ENCODE data around the gene FOXD1.

DNA sequence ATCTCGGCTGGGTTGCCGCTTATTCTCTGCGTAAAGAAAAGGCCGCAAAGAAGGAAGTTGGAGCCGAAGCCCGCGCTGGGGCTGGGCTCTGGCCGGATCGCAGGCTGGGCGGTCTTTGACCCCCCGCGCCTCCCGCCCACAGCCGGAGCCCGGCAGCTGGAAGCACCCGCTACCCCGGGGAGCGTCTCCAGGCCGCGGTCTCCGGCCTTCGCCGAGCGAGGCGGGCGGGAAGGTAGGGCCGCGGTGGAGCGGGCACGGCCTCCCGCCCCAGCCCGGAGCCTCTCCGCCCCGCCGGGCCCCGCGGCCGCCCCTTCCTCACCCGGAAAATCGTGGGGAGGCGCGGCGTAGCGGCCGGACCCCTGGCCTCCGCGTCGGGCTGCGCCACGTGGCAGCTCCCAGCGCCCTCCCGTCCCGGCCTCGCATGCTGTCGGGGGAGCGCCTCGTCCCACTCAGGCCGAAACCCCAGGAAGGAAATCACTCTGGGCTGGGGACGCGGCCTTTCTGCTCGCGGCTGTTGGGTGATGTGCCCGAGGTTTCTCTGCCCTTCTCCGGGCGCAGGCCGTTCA, 12.0 kb downstream of the FOXD1 start:
- TF ChIP-seq FOXM1 (IDR thresholded peaks at IDR 0.05; ENCODE audit: borderline replicate concordance) (0 out of 2 replicates have a peak, but pooled peaks have one; percentile 24), HDGF (IDR thresholded peaks at IDR 0.05; ENCODE audit: borderline replicate concordance) (no peak), BHLHE40 (IDR thresholded peaks at IDR 0.05; ENCODE audit: borderline replicate concordance) (no peak), ELF4 (IDR thresholded peaks at IDR 0.05) (no peak), L3MBTL2 (conservative IDR thresholded peaks at IDR 0.05) (peak; percentile 91), FOXA1 (IDR thresholded peaks at IDR 0.05) (no peak), LEF1 (IDR thresholded peaks at IDR 0.05; ENCODE audit: borderline replicate concordance) (no peak), CTBP1 (IDR thresholded peaks at IDR 0.05; ENCODE audit: borderline replicate concordance) (no peak), SP1 (IDR thresholded peaks at IDR 0.05) (no peak), FOXK2 (IDR thresholded peaks at IDR 0.05) (no peak), NFRKB (IDR thresholded peaks at IDR 0.05) (no peak), ZNF384 (IDR thresholded peaks at IDR 0.05) (no peak), SUZ12 (IDR thresholded peaks at IDR 0.05) (no peak), ARNT (IDR thresholded peaks at IDR 0.05) (no peak)

Measured in HEK293T (cell line).